GM23248 (cell line): ENCODE measurements around the gene ENTREP3.

ENCODE experiments used
- EZH2 ChIP-seq: fragments of 200-600 bp; sonication (generic); IDR thresholded peaks from 2 replicates; pipeline ENCODE4 v1.6.1; 2018; ENCODE audit warnings: antibody characterized with exemption, mild to moderate bottlenecking; ENCODE audit not compliant: insufficient read depth, poor library complexity, severe bottlenecking
- EZH2phosphoT487 ChIP-seq: fragments of 200-600 bp; sonication (generic); IDR thresholded peaks from 2 replicates; pipeline ENCODE4 v1.6.1; 2018; ENCODE audit warnings: antibody characterized with exemption, moderate library complexity, mild to moderate bottlenecking, low read depth; ENCODE audit not compliant: insufficient read depth

GRCh38 chr1:155202198-155202597, 53.1 kb downstream of the ENTREP3 start:
- TF ChIP-seq EZH2 (no peak), EZH2phosphoT487 (no peak)
